PFSK-1 (cell line): ENCODE data around the gene TAS1R2.

Experiments
- FOXP2 ChIP-seq: optimal IDR thresholded peaks from 2 replicates; pipeline ENCODE3; 2011; ENCODE audit warnings: borderline replicate concordance, control low read depth, inconsistent platforms; ENCODE audit not compliant: insufficient read depth; ENCODE audit errors: extremely low read length, extremely low read depth
- POLR2AphosphoS5 ChIP-seq: IDR thresholded peaks from 2 replicates; pipeline ENCODE4 v1.6.1; 2012; ENCODE audit warnings: low read depth, mild to moderate bottlenecking, control low read depth, low read length, moderate library complexity
- REST ChIP-seq, 2 experiments: IDR thresholded peaks; 2 replicates each; pipeline versions ENCODE4 v1.6.1 to v1.8.0; 2011 to 2012; ENCODE audit warnings: low read depth in 2 of 2, low read length in 2 of 2, control low read depth in 1 of 2, inconsistent platforms in 1 of 2, mild to moderate bottlenecking in 1 of 2, moderate library complexity in 1 of 2; ENCODE audit not compliant: insufficient read depth in 1 of 2
- SIN3A ChIP-seq: IDR thresholded peaks from 2 replicates; pipeline ENCODE4 v1.6.1; 2012; ENCODE audit warnings: mild to moderate bottlenecking, low read length, moderate library complexity, borderline replicate concordance; ENCODE audit not compliant: insufficient read depth
- TAF1 ChIP-seq: IDR thresholded peaks from 2 replicates; pipeline ENCODE4 v1.6.1; 2012; ENCODE audit warnings: low read length, control low read depth, borderline replicate concordance; ENCODE audit not compliant: insufficient read depth

Gene TAS1R2

GRCh38 chr1:18793164-18793563 lies 66.3 kb downstream of the TAS1R2 start:
- TF ChIP-seq FOXP2, result no peak
- no peak for TF ChIP-seq POLR2AphosphoS5
- TF ChIP-seq TAF1, result no peak
- no peak for TF ChIP-seq REST (IDR thresholded peaks at IDR 0.05; ENCODE audit: insufficient read depth in 1 of 2, low read depth in 2 of 2, low read length in 2 of 2)
- no peak for TF ChIP-seq SIN3A

- no peak for TF ChIP-seq TAF1
- no peak for TF ChIP-seq REST (IDR thresholded peaks at IDR 0.05; ENCODE audit: insufficient read depth in 1 of 2, low read depth in 2 of 2, low read length in 2 of 2)
- TF ChIP-seq POLR2AphosphoS5, result no peak
- TF ChIP-seq FOXP2, result no peak
- TF ChIP-seq SIN3A, result no peak
Observed at GRCh38 chr1:18792747-18793146, 66.7 kb downstream of the TAS1R2 start.
